ENCODE data around the gene SNRNP35.
"Not testable (repeated sequence)": the region's sequence is repeated elsewhere in the genome, so short reads cannot be mapped to it uniquely, and the experiment has no call there.

The SNRNP35 gene

GRCh38 chr12:123449856-123450255 lies 8.1 kb upstream of the SNRNP35 start:
- no peak for DNase-seq

GRCh38 chr12:123450636-123451035 lies 7.3 kb upstream of the SNRNP35 start:
- no peak for DNase-seq

- DNase-seq, result not testable (repeated sequence)
Observed at GRCh38 chr12:123452276-123452550, 5.7 kb upstream of the SNRNP35 start.

- DNase-seq, result no peak
Observed at GRCh38 chr12:123453165-123453564, 4.8 kb upstream of the SNRNP35 start.

- not testable (repeated sequence) for DNase-seq
Observed at GRCh38 chr12:123463174-123463573, 5.2 kb downstream of the SNRNP35 start.

GRCh38 chr12:123465084-123465483 lies 7.1 kb downstream of the SNRNP35 start:
- no peak for DNase-seq

GRCh38 chr12:123468786-123469185 lies 10.8 kb downstream of the SNRNP35 start:
- DNase-seq, result no peak

- DNase-seq, result no peak
Observed at GRCh38 chr12:123469978-123470377, 12.0 kb downstream of the SNRNP35 start.

- no peak for DNase-seq
Observed at GRCh38 chr12:123471374-123472068, 13.6 kb downstream of the SNRNP35 start.

GRCh38 chr12:123472438-123472849 lies 14.5 kb downstream of the SNRNP35 start:
- DNase-seq, result no peak

- DNase-seq, result no peak
Observed at GRCh38 chr12:123474485-123475245, 16.7 kb downstream of the SNRNP35 start.

GRCh38 chr12:123475246-123475703 lies 17.3 kb downstream of the SNRNP35 start:
- no peak for DNase-seq

- DNase-seq, result no peak
Observed at GRCh38 chr12:123478069-123478468, 20.1 kb downstream of the SNRNP35 start.

- no peak for DNase-seq
Observed at GRCh38 chr12:123478762-123479161, 20.8 kb downstream of the SNRNP35 start.

- no peak for DNase-seq
Observed at GRCh38 chr12:123479442-123480180, 21.7 kb downstream of the SNRNP35 start.

- not testable (repeated sequence) for DNase-seq
Observed at GRCh38 chr12:123481251-123481650, 23.3 kb downstream of the SNRNP35 start.

GRCh38 chr12:123482876-123483275 lies 24.9 kb downstream of the SNRNP35 start:
- no peak for DNase-seq

GRCh38 chr12:123483602-123484248 lies 25.8 kb downstream of the SNRNP35 start:
- DNase-seq, result no peak

GRCh38 chr12:123485756-123486155 lies 27.8 kb downstream of the SNRNP35 start:
- no peak for DNase-seq

- no peak for DNase-seq
Observed at GRCh38 chr12:123487428-123487827, 29.5 kb downstream of the SNRNP35 start.

GRCh38 chr12:123488539-123489230 lies 30.7 kb downstream of the SNRNP35 start:
- no peak for DNase-seq

- no peak for DNase-seq
Observed at GRCh38 chr12:123489580-123489979, 31.6 kb downstream of the SNRNP35 start.

GRCh38 chr12:123490089-123490488 lies 32.1 kb downstream of the SNRNP35 start:
- DNase-seq, result no peak

Data from cortex of kidney (tissue), 1 donor.